Ureter (tissue), 1 donor: ENCODE results near the gene PAPSS2. TPM values are rescaled to one million over a fixed set of nuclear protein-coding genes. Genes with fewer than 3 reads are reported as not detected.

Experiments used
- DNase-seq: peaks from one replicate; pipeline ENCODE4 v3.0.0-alpha.2; 2020; ENCODE audit warnings: low spot score
- total RNA-seq: library from RNA; stranded (reverse); gene quantifications from one replicate; pipeline ENCODE4 v1.2.4, GENCODE V29; 2023
- donor health status: DM: yes; HTN: yes; CAD: no.

The PAPSS2 gene
- total RNA-seq, 1 donor from 2014 or later, result 11.7 TPM

- DNase-seq, result no peak
These were observed 11.6 kb downstream of the PAPSS2 start for GRCh38 chr10:87671139-87671815.

GRCh38 chr10:87672551-87672950 is 12.9 kb downstream of the PAPSS2 start:
- DNase-seq, result no peak

GRCh38 chr10:87674943-87675342 is 15.3 kb downstream of the PAPSS2 start:
- no peak for DNase-seq

GRCh38 chr10:87675396-87676376 is 16.0 kb downstream of the PAPSS2 start:
- DNase-seq, result no peak

- no peak for DNase-seq
These were observed 17.9 kb downstream of the PAPSS2 start for GRCh38 chr10:87677595-87677994.

GRCh38 chr10:87678302-87678701 is 18.6 kb downstream of the PAPSS2 start:
- DNase-seq, result no peak

GRCh38 chr10:87683356-87683755 is 23.7 kb downstream of the PAPSS2 start:
- DNase-seq, result no peak

- no peak for DNase-seq
These were observed 24.4 kb downstream of the PAPSS2 start for GRCh38 chr10:87684001-87684638.

- DNase-seq, result no peak
These were observed 26.3 kb downstream of the PAPSS2 start for GRCh38 chr10:87685832-87686574.

GRCh38 chr10:87691506-87692070 is 31.9 kb downstream of the PAPSS2 start:
- DNase-seq, result no peak

- DNase-seq, result no peak
These were observed 33.3 kb downstream of the PAPSS2 start for GRCh38 chr10:87692956-87693484.

GRCh38 chr10:87694011-87694794 is 34.5 kb downstream of the PAPSS2 start:
- no peak for DNase-seq

- no peak for DNase-seq
These were observed 35.4 kb downstream of the PAPSS2 start for GRCh38 chr10:87695074-87695473.

GRCh38 chr10:87696922-87697745 is 37.5 kb downstream of the PAPSS2 start:
- DNase-seq, result no peak

- DNase-seq, result no peak
These were observed 40.5 kb downstream of the PAPSS2 start for GRCh38 chr10:87700031-87700796.

- no peak for DNase-seq
These were observed 42.7 kb downstream of the PAPSS2 start for GRCh38 chr10:87702260-87702972.

GRCh38 chr10:87702973-87703294 is 43.3 kb downstream of the PAPSS2 start:
- DNase-seq, result no peak

GRCh38 chr10:87703771-87704170 is 44.1 kb downstream of the PAPSS2 start:
- DNase-seq, result no peak
